ENCODE measurements around the gene NR3C1.

The NR3C1 gene

DNA sequence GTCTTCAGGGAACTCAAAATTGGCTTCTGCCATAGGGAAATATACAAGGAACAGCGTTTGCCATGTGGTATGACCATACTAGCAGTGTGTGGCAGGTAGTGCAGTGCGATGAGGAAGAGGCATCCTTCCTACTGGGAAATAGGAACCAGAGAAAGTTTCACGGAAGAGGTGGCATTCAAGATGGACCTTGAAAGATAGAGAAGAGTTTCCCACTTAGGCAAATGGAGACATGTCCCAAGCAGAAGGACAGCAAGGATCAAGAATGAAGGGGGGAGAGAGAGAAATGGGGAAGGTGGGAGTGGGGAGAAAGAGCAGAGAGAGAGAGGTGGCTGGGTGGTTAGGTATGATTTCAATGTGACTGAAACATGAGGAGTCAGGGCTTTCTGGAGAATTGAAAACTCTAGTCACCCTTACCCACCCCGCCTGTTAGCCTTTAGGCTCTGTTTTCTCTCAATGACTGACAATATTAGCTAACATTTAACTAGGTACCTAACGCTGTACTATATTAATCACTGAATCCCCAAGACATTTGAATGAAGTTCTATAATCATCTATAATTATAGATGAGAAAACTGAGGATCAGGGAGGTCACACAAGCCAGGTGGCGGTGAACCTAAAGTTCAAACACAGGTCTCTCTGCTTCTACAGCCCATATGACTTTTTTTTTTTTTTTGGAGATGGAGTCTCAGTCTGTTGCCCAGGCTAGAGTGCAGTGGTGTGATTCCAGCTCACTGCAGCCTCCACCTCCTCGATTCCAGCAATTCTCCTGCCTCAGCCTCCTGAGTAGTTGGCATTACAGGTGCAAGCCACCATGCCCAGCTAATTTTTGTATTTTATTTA is 171.3 kb downstream of the NR3C1 start:
- 100% methylated on average over 4 of the region's 7 CpGs for WGBS (ENCODE audit: insufficient coverage)
- Histone ChIP-seq H3K27ac (ENCODE audit: insufficient read depth in 1 of 2, low read depth in 1 of 2, low read length in 2 of 2, poor library complexity in 1 of 2, severe bottlenecking in 2 of 2) (no peak overlapping the region), H3K36me3 (ENCODE audit: control insufficient read depth in 4 of 4, insufficient read depth in 4 of 4, low read length in 3 of 4) (no peaks in the 10 kb centered on the region), H3K4me3 (ENCODE audit: control insufficient read depth in 1 of 7, extremely low read depth in 1 of 7, insufficient read depth in 4 of 7, low read depth in 2 of 7, low read length in 6 of 7) (no peak overlapping the region), H3K9me3 (ENCODE audit: control extremely low read depth in 1 of 5, control insufficient read depth in 4 of 5, insufficient read depth in 2 of 5, low read depth in 1 of 5, low read length in 4 of 5) (no peaks in the 10 kb centered on the region), H3K27me3 (replicated peaks in 2 of 5; ENCODE audit: control insufficient read depth in 4 of 5, insufficient read depth in 5 of 5, low read length in 4 of 5) (no peaks in the 10 kb centered on the region), H3K4me1 (ENCODE audit: control extremely low read depth in 1 of 4, control insufficient read depth in 4 of 4, insufficient read depth in 4 of 4, low read length in 3 of 4) (peaks cover 7 to 19% (median 12%) of the 10 kb centered on the region in 4 experiments)
- no peak for DNase-seq
- ChIA-PET CTCF (interaction anchor here (1.0 to 1.3 kb wide), 2 partner anchors 9 to 594 kb away, joined by 3 read pairs; no protein-coding TSS in a partner anchor), POLR2A (no interaction called here)

DNA sequence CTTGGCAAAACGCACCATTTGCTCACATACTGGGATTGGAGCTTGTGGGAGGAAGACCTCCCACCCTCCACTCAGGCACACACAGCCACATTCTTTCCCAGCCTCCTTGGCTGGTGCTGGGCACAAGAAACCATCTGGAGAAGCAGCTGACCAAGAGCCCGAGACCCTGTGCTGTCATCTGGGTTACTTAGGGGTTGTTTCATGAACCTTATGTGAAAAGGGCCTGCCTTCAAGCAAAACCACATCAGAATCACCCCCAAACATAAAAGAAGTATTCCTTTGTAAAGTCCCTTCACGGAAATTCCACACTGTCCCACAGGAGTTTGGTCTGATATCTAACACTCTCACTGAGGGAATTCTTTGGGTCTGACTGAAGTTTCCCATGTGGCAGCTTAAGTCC is 172.1 kb downstream of the NR3C1 start:
- ChIA-PET CTCF (interaction anchor here (1.0 kb wide), 1 partner anchor 9 kb away, joined by 3 read pairs; no protein-coding TSS in a partner anchor), POLR2A (no interaction called here)
- H3K4me3 ChIP-seq (ENCODE audit: control insufficient read depth in 1 of 7, extremely low read depth in 1 of 7, insufficient read depth in 4 of 7, low read depth in 2 of 7, low read length in 6 of 7), result no peak overlapping the region
- 100% methylated on average over 2 of the region's 3 CpGs for WGBS (ENCODE audit: insufficient coverage)
- peaks cover 7 to 19% (median 12%) of the 10 kb centered on the region in 4 experiments for H3K4me1 ChIP-seq (ENCODE audit: control extremely low read depth in 1 of 4, control insufficient read depth in 4 of 4, insufficient read depth in 4 of 4, low read length in 3 of 4)
- no peaks in the 10 kb centered on the region for H3K27me3 ChIP-seq (replicated peaks in 2 of 5; ENCODE audit: control insufficient read depth in 4 of 5, insufficient read depth in 5 of 5, low read length in 4 of 5)
- no peaks in the 10 kb centered on the region for H3K9me3 ChIP-seq (ENCODE audit: control extremely low read depth in 1 of 5, control insufficient read depth in 4 of 5, insufficient read depth in 2 of 5, low read depth in 1 of 5, low read length in 4 of 5)
- DNase-seq, result no peak
- H3K36me3 ChIP-seq (ENCODE audit: control insufficient read depth in 4 of 4, insufficient read depth in 4 of 4, low read length in 3 of 4), result no peaks in the 10 kb centered on the region
- H3K27ac ChIP-seq (ENCODE audit: insufficient read depth in 1 of 2, low read depth in 1 of 2, low read length in 2 of 2, poor library complexity in 1 of 2, severe bottlenecking in 2 of 2), result no peak overlapping the region

DNA sequence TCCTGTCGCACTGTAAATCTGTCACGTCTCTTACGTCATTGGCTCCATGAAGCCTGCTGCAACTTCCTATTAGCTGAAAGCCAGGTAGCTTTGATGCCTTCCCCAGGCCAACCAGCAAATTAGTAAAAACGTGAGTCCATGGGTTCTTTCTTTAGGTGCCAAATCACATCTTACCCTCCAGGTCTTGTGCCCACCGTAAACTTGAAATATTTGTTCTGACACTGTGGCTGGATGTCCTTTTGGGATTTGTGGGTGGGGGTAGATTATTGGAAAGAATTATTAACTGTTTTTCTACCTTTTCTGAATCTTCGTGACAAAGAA is 172.8 kb downstream of the NR3C1 start:
- CTCF ChIA-PET, result interaction anchor here (0.9 kb wide), 1 partner anchor 262 kb away, joined by 3 read pairs; no protein-coding TSS in a partner anchor
- 84% methylated on average over 3 of the region's 6 CpGs for WGBS (ENCODE audit: insufficient coverage)
- H3K27ac ChIP-seq (ENCODE audit: insufficient read depth in 1 of 2, low read depth in 1 of 2, low read length in 2 of 2, poor library complexity in 1 of 2, severe bottlenecking in 2 of 2), result no peak overlapping the region

GRCh38 chr5:143229896-143230675 is 173.4 kb downstream of the NR3C1 start:
- WGBS (ENCODE audit: insufficient coverage), result 63% methylated on average over 8 of the region's 10 CpGs
- ChIA-PET POLR2A (no interaction called here), CTCF (interaction anchor here (0.7 to 0.9 kb wide), 2 partner anchors 10 to 262 kb away, joined by 3 read pairs; no protein-coding TSS in a partner anchor)
- Histone ChIP-seq H3K4me1 (ENCODE audit: control extremely low read depth in 1 of 4, control insufficient read depth in 4 of 4, insufficient read depth in 4 of 4, low read length in 3 of 4) (peaks cover 7 to 19% (median 12%) of the 10 kb centered on the region in 4 experiments), H3K27me3 (replicated peaks in 2 of 5; ENCODE audit: control insufficient read depth in 4 of 5, insufficient read depth in 5 of 5, low read length in 4 of 5) (no peaks in the 10 kb centered on the region), H3K9me3 (ENCODE audit: control extremely low read depth in 1 of 5, control insufficient read depth in 4 of 5, insufficient read depth in 2 of 5, low read depth in 1 of 5, low read length in 4 of 5) (no peaks in the 10 kb centered on the region), H3K27ac (ENCODE audit: insufficient read depth in 1 of 2, low read depth in 1 of 2, low read length in 2 of 2, poor library complexity in 1 of 2, severe bottlenecking in 2 of 2) (peak overlapping the region in 1 of 2 experiments; percentile 62), H3K4me3 (ENCODE audit: control insufficient read depth in 1 of 7, extremely low read depth in 1 of 7, insufficient read depth in 4 of 7, low read depth in 2 of 7, low read length in 6 of 7) (peak overlapping the region in 1 of 7 experiments; percentile 12), H3K36me3 (ENCODE audit: control insufficient read depth in 4 of 4, insufficient read depth in 4 of 4, low read length in 3 of 4) (no peaks in the 10 kb centered on the region)
- peak in 2 of 3 donors; percentile 79 to 85 for DNase-seq

More for the DNA sequence above, 172.8 kb downstream of the NR3C1 start:
- Histone ChIP-seq H3K4me1 (ENCODE audit: control extremely low read depth in 1 of 4, control insufficient read depth in 4 of 4, insufficient read depth in 4 of 4, low read length in 3 of 4) (peaks cover 7 to 19% (median 12%) of the 10 kb centered on the region in 4 experiments), H3K4me3 (ENCODE audit: control insufficient read depth in 1 of 7, extremely low read depth in 1 of 7, insufficient read depth in 4 of 7, low read depth in 2 of 7, low read length in 6 of 7) (no peak overlapping the region), H3K27me3 (replicated peaks in 2 of 5; ENCODE audit: control insufficient read depth in 4 of 5, insufficient read depth in 5 of 5, low read length in 4 of 5) (no peaks in the 10 kb centered on the region), H3K9me3 (ENCODE audit: control extremely low read depth in 1 of 5, control insufficient read depth in 4 of 5, insufficient read depth in 2 of 5, low read depth in 1 of 5, low read length in 4 of 5) (no peaks in the 10 kb centered on the region), H3K36me3 (ENCODE audit: control insufficient read depth in 4 of 4, insufficient read depth in 4 of 4, low read length in 3 of 4) (no peaks in the 10 kb centered on the region)
- POLR2A ChIA-PET, result no interaction called here
- DNase-seq, result peak in 1 of 3 donors; percentile 35

- H3K4me1 ChIP-seq (ENCODE audit: control extremely low read depth in 1 of 4, control insufficient read depth in 4 of 4, insufficient read depth in 4 of 4, low read length in 3 of 4), result peaks cover 10 to 20% (median 12%) of the 10 kb centered on the region in 4 experiments
- no peaks in the 10 kb centered on the region for H3K9me3 ChIP-seq (ENCODE audit: control extremely low read depth in 1 of 5, control insufficient read depth in 4 of 5, insufficient read depth in 2 of 5, low read depth in 1 of 5, low read length in 4 of 5)
- H3K27ac ChIP-seq (ENCODE audit: insufficient read depth in 1 of 2, low read depth in 1 of 2, low read length in 2 of 2, poor library complexity in 1 of 2, severe bottlenecking in 2 of 2), result peak overlapping the region in 1 of 2 experiments; percentile 62
- H3K36me3 ChIP-seq (ENCODE audit: control insufficient read depth in 4 of 4, insufficient read depth in 4 of 4, low read length in 3 of 4), result no peaks in the 10 kb centered on the region
- no peaks in the 10 kb centered on the region for H3K27me3 ChIP-seq (replicated peaks in 2 of 5; ENCODE audit: control insufficient read depth in 4 of 5, insufficient read depth in 5 of 5, low read length in 4 of 5)
- WGBS (ENCODE audit: insufficient coverage), result 91% methylated on average over 3 of the region's 8 CpGs
- DNase-seq, result no peak
- peak overlapping the region in 1 of 7 experiments; percentile 12 for H3K4me3 ChIP-seq (ENCODE audit: control insufficient read depth in 1 of 7, extremely low read depth in 1 of 7, insufficient read depth in 4 of 7, low read depth in 2 of 7, low read length in 6 of 7)
- CTCF ChIA-PET, result interaction anchor here (0.7 kb wide), 1 partner anchor 11 kb away, joined by 3 read pairs; no protein-coding TSS in a partner anchor
- POLR2A ChIA-PET, result no interaction called here
Measured at GRCh38 chr5:143229426-143229895, 174.0 kb downstream of the NR3C1 start.

- Histone ChIP-seq H3K9me3 (ENCODE audit: control extremely low read depth in 1 of 5, control insufficient read depth in 4 of 5, insufficient read depth in 2 of 5, low read depth in 1 of 5, low read length in 4 of 5) (no peaks in the 10 kb centered on the region), H3K27me3 (replicated peaks in 2 of 5; ENCODE audit: control insufficient read depth in 4 of 5, insufficient read depth in 5 of 5, low read length in 4 of 5) (no peaks in the 10 kb centered on the region), H3K4me1 (ENCODE audit: control extremely low read depth in 1 of 4, control insufficient read depth in 4 of 4, insufficient read depth in 4 of 4, low read length in 3 of 4) (peaks cover 13 to 26% (median 17%) of the 10 kb centered on the region in 4 experiments), H3K4me3 (ENCODE audit: control insufficient read depth in 1 of 7, extremely low read depth in 1 of 7, insufficient read depth in 4 of 7, low read depth in 2 of 7, low read length in 6 of 7) (no peak overlapping the region), H3K36me3 (ENCODE audit: control insufficient read depth in 4 of 4, insufficient read depth in 4 of 4, low read length in 3 of 4) (no peaks in the 10 kb centered on the region), H3K27ac (ENCODE audit: insufficient read depth in 1 of 2, low read depth in 1 of 2, low read length in 2 of 2, poor library complexity in 1 of 2, severe bottlenecking in 2 of 2) (no peak overlapping the region)
- no peak for DNase-seq
- ChIA-PET CTCF (interaction anchor here (1.0 kb wide), 1 partner anchor 103 kb away, joined by 3 read pairs; no protein-coding TSS in a partner anchor), POLR2A (no interaction called here)
- WGBS (ENCODE audit: insufficient coverage), result 96% methylated on average over 4 of the region's 8 CpGs
Measured at GRCh38 chr5:143228597-143229293, 174.7 kb downstream of the NR3C1 start.
